CD4-positive, alpha-beta T cell (primary cell): Measurements from ENCODE around the gene PSMC3. TPM values are rescaled to one million over a fixed set of nuclear protein-coding genes. Genes with fewer than 3 reads are reported as not detected.

Experiments
- ATAC-seq: fragments of 200-7000 bp; cut with Tn5 transposase; one replicate; pipeline ENCODE4 v1.10.0; 2022; ENCODE audit warnings: mild to moderate bottlenecking; ENCODE audit not compliant: poor library complexity
- CTCF ChIA-PET: fragments of 350-600 bp; sonication (Branson Sonifier 250); formaldehyde crosslinking; loops from one replicate; lab custom pipeline; 2021; ENCODE audit warnings: antibody characterized with exemption, inconsistent platforms; lab: Charles Lee
- POLR2A ChIA-PET: fragments of 350-600 bp; sonication (Branson Sonifier 250); formaldehyde crosslinking; loops from one replicate; lab custom pipeline; 2021; ENCODE audit warnings: antibody characterized with exemption, inconsistent platforms; lab: Charles Lee
- DNase-seq, 14 experiments: peaks; one replicate each; pipeline ENCODE4 v3.0.0-alpha.2; 2013 to 2020; ENCODE audit warnings: mixed read lengths in 2 of 14
- H3K27ac ChIP-seq, 2 donors: one replicate each; pipeline versions ENCODE4 v1.5.1 to v1.7.0; 2013; ENCODE audit warnings: low read length in 2 of 2, low read depth in 1 of 2, mild to moderate bottlenecking in 1 of 2
- H3K27me3 ChIP-seq, 2 experiments: 1 replicate in 1 of 2; 2 replicates in 1 of 2; pipeline versions ENCODE4 v1.6.1 to v1.7.0; 2013; ENCODE audit warnings: low read length in 2 of 2, control low read depth in 1 of 2, mild to moderate bottlenecking in 1 of 2, moderate library complexity in 1 of 2; ENCODE audit not compliant: insufficient read depth in 2 of 2, control insufficient read depth in 1 of 2
- H3K36me3 ChIP-seq: one replicate; pipeline ENCODE4 v1.6.1; 2013; ENCODE audit warnings: low read length, control low read depth; ENCODE audit not compliant: insufficient read depth
- H3K4me1 ChIP-seq: one replicate; pipeline ENCODE4 v1.6.1; 2013; ENCODE audit warnings: low read length, control low read depth; ENCODE audit not compliant: insufficient read depth
- H3K4me3 ChIP-seq: one replicate; pipeline ENCODE4 v1.5.1; 2013; ENCODE audit warnings: mild to moderate bottlenecking, low read length, moderate library complexity
- H3K9me3 ChIP-seq, 2 experiments: 1 replicate in 1 of 2; 2 replicates in 1 of 2; pipeline versions ENCODE4 v1.6.1 to v1.7.0; 2013; ENCODE audit warnings: low read length in 2 of 2, mild to moderate bottlenecking in 2 of 2, control low read depth in 1 of 2, moderate library complexity in 1 of 2; ENCODE audit not compliant: control insufficient read depth in 1 of 2, insufficient read depth in 1 of 2
- H3K27ac Mint-ChIP-seq: one replicate; pipeline ENCODE4 v1.8.0; 2020; ENCODE audit warnings: mixed read lengths
- H3K27me3 Mint-ChIP-seq: one replicate; pipeline ENCODE4 v1.8.0; 2021; ENCODE audit warnings: mixed read lengths
- H3K36me3 Mint-ChIP-seq: one replicate; pipeline ENCODE4 v1.8.0; 2021; ENCODE audit warnings: low read depth, mixed read lengths
- H3K4me1 Mint-ChIP-seq: one replicate; pipeline ENCODE4 v1.8.0; 2021; ENCODE audit warnings: low read depth, mixed read lengths
- H3K4me3 Mint-ChIP-seq: one replicate; pipeline ENCODE4 v1.8.0; 2020; ENCODE audit warnings: mild to moderate bottlenecking, mixed read lengths
- H3K9me3 Mint-ChIP-seq: one replicate; pipeline ENCODE4 v1.8.0; 2020; ENCODE audit warnings: mixed read lengths
- intact Hi-C, 2 experiments: fragments of 100-400 bp; cut with DNase I in 1 of 2; cut with micrococcal nuclease in 1 of 2; formaldehyde crosslinking; loops; one replicate each; pipeline versions ENCODE4 v1.15.1 to v1.9.0; 2023 to 2025; cut with DNase I, micrococcal nuclease
- total RNA-seq, 174 experiments: library from RNA in 2 of 174; stranded (reverse) in 2 of 174; gene quantifications; one replicate each; pipeline ENCODE4 v1.2.3 and lab custom pipeline; 2021 to 2026
- TF ChIP-seq, protein P1 (sequence below): fragments of 200-600 bp; IDR thresholded peaks from one replicate; pipeline ENCODE4 v1.8.0; 2022; ENCODE audit warnings: antibody characterized with exemption, mild to moderate bottlenecking

Gene PSMC3
- total RNA-seq, 2 experiments from 2014 or later = 51.3 to 59.5 TPM

GRCh38 chr11:47433157-47433556, 6.9 kb upstream of the PSMC3 start:
- DNase-seq = no peak
- Mint-ChIP-seq H3K4me3 (no peak overlapping the region), H3K27ac (no peak overlapping the region), H3K9me3 (no peaks in the 10 kb centered on the region), H3K27me3 (no peaks in the 10 kb centered on the region), H3K36me3 (no peaks in the 10 kb centered on the region), H3K4me1 (no peaks in the 10 kb centered on the region)
- H3K27ac ChIP-seq = no peak overlapping the region
- no peak for ATAC-seq
- TF ChIP-seq, protein P1, sequence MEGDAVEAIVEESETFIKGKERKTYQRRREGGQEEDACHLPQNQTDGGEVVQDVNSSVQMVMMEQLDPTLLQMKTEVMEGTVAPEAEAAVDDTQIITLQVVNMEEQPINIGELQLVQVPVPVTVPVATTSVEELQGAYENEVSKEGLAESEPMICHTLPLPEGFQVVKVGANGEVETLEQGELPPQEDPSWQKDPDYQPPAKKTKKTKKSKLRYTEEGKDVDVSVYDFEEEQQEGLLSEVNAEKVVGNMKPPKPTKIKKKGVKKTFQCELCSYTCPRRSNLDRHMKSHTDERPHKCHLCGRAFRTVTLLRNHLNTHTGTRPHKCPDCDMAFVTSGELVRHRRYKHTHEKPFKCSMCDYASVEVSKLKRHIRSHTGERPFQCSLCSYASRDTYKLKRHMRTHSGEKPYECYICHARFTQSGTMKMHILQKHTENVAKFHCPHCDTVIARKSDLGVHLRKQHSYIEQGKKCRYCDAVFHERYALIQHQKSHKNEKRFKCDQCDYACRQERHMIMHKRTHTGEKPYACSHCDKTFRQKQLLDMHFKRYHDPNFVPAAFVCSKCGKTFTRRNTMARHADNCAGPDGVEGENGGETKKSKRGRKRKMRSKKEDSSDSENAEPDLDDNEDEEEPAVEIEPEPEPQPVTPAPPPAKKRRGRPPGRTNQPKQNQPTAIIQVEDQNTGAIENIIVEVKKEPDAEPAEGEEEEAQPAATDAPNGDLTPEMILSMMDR = no peak
- intact Hi-C loops = no loop called here
- ChIA-PET CTCF (no interaction called here), POLR2A (no interaction called here)
- H3K4me1 ChIP-seq = no peaks in the 10 kb centered on the region
- H3K9me3 ChIP-seq = peaks cover 0 to 10% of the 10 kb centered on the region in 2 experiments
- H3K27me3 ChIP-seq = no peaks in the 10 kb centered on the region
- no peaks in the 10 kb centered on the region for H3K36me3 ChIP-seq
- no peak overlapping the region for H3K4me3 ChIP-seq

DNA sequence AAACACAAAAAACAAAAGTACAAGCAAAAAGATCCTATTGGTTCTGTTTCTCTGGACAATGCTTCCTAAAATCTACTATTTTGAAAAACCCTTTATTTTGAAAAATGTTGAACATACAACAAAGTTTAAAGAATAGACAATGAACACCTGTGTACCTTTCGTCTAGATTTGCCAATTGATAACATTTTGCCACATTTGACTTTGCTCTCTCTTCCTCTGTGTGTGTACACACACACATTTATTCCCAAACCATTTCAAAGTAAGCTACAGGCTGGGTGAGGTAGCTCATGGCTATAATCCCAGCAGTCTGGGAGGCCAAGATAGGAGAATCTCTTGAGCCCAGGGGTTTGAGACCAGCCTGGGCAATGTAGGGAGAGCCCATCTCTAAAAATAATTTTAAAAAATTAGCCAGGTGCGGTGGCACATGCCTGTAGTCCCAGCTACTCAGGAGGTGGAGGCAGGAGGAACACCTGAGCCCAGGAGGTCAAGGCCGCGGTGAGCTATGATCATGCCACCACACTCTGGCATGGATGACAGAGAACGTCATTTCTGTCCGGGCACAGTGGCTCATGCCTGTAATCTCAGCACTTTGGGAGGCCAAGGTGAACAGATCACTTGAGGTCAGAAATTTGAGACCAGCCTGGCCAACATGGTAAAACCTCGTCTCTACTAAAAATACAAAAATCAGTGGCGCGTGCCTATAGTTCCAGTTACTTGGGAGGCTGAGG, 5.3 kb upstream of the PSMC3 start:
- Histone ChIP-seq H3K27me3 (no peaks in the 10 kb centered on the region), H3K36me3 (no peaks in the 10 kb centered on the region), H3K9me3 (no peaks in the 10 kb centered on the region), H3K4me1 (peaks cover 7% of the 10 kb centered on the region), H3K4me3 (no peak overlapping the region), H3K27ac (no peak overlapping the region)
- ChIA-PET POLR2A (interaction anchor here (1.0 kb wide), 1 partner anchor 37 kb away, joined by 3 read pairs; no protein-coding TSS in a partner anchor), CTCF (no interaction called here)
- TF ChIP-seq, protein P1 = no peak
- Mint-ChIP-seq H3K4me3 (no peak overlapping the region), H3K4me1 (peaks cover 2% of the 10 kb centered on the region), H3K27ac (no peak overlapping the region), H3K36me3 (peaks cover 2% of the 10 kb centered on the region), H3K27me3 (no peaks in the 10 kb centered on the region), H3K9me3 (no peaks in the 10 kb centered on the region)
- intact Hi-C loops = no loop called here
- no peak for DNase-seq
- no peak for ATAC-seq

DNA sequence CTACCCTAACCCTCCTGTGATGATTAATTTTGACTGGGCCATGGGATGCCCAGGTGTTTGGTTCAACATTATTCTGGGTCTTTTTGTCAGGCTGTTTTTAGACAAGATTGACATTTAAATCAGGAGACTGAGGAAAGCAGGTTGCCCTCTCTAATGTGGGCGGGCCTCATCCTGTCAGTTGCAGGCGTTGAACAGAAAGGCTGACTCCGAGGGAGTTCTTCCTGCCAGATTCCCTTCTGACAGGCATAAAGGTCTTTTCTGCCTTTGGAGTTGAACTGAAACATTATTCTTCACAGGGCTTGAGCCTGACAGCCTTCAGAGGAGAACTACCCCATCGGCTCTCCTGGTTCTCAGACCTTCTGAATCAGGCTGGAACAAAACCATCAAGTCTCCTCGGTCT, 4.3 kb upstream of the PSMC3 start:
- H3K9me3 ChIP-seq = no peaks in the 10 kb centered on the region
- DNase-seq (no peak), ATAC-seq (no peak)
- peaks cover 12% of the 10 kb centered on the region for H3K36me3 Mint-ChIP-seq
- H3K9me3 Mint-ChIP-seq = no peaks in the 10 kb centered on the region
- no peaks in the 10 kb centered on the region for H3K36me3 ChIP-seq
- H3K4me1 Mint-ChIP-seq = peaks cover 12% of the 10 kb centered on the region
- H3K4me3 Mint-ChIP-seq = no peak overlapping the region
- ChIA-PET POLR2A (no interaction called here), CTCF (no interaction called here)
- H3K27me3 Mint-ChIP-seq = no peaks in the 10 kb centered on the region
- H3K27me3 ChIP-seq = no peaks in the 10 kb centered on the region
- H3K4me1 ChIP-seq = peaks cover 12% of the 10 kb centered on the region
- H3K27ac ChIP-seq = no peak overlapping the region
- intact Hi-C loops = no loop called here
- TF ChIP-seq, protein P1 = no peak
- no peak overlapping the region for H3K4me3 ChIP-seq
- no peak overlapping the region for H3K27ac Mint-ChIP-seq
